HCT116 (cell line): Measurements from ENCODE around the gene KCNIP4. TPM values are rescaled to one million over a fixed set of nuclear protein-coding genes. Genes with fewer than 3 reads are reported as not detected.

Source experiments
- ATAC-seq: fragments of 200-7000 bp; cut with Tn5 transposase; 2 replicates; pipeline ENCODE4 v1.9.1; 2020; ENCODE audit warnings: mild to moderate bottlenecking, moderate library complexity
- BruUV-seq: library from RNA; stranded (reverse); fragments of 400-500 nt; replicated peaks from 2 replicates; lab custom pipeline; 2021; lab: Mats Ljungman, UMichigan
- CTCF ChIA-PET: fragments of 300-600 bp; sonication (Branson Sonifier 250); formaldehyde crosslinking; loops from one replicate; lab custom pipeline; 2021; ENCODE audit warnings: antibody characterized with exemption; lab: Charles Lee
- POLR2A ChIA-PET: fragments of 300-600, 350-600 bp; sonication (Branson Sonifier 250); formaldehyde crosslinking; loops from one replicate; lab custom pipeline; 2021; ENCODE audit warnings: antibody characterized with exemption; lab: Charles Lee
- RAD21 ChIA-PET, 2 experiments: fragments of 300-600 bp; sonication (Branson Sonifier 250); formaldehyde crosslinking; loops; one replicate each; lab custom pipeline; 2023; ENCODE audit warnings: low total read pairs in 2 of 2; ENCODE audit not compliant: uncharacterized antibody in 2 of 2, unreplicated experiment in 2 of 2, low non-redundant PET in 1 of 2; lab: Charles Lee
- DNase-seq: peaks from one replicate; pipeline ENCODE4 v3.0.0-alpha.2; 2010; ENCODE audit warnings: low read depth, low spot score
- H2AFZ ChIP-seq: fragments of 200-600 bp; shearing (Covaris generic), sonication (generic); 2 replicates; pipeline ENCODE4 v1.6.1; 2017; ENCODE audit warnings: low read depth, mixed run types, mixed read lengths, antibody characterized with exemption, low read length; ENCODE audit not compliant: poor library complexity, severe bottlenecking
- H3K27ac ChIP-seq: 2 replicates; pipeline ENCODE4 v1.5.1; 2012; ENCODE audit warnings: low read depth, low read length
- H3K27me3 ChIP-seq: fragments of 200-600 bp; sonication (generic); 2 replicates; pipeline ENCODE4 v1.6.1; 2016; ENCODE audit warnings: mixed run types, low read length, mixed read lengths; ENCODE audit not compliant: insufficient read depth
- H3K36me3 ChIP-seq, 2 experiments: fragments of 200-500 bp in 1 of 2; fragments of 200-600 bp in 1 of 2; sonication (Bioruptor generic) in 1 of 2; sonication (generic) in 1 of 2; 2 replicates each; pipeline versions ENCODE4 v1.5.1 to v1.6.1; 2014 to 2016; ENCODE audit warnings: low read length in 2 of 2, inconsistent platforms in 1 of 2, mixed read lengths in 1 of 2, mixed run types in 1 of 2; ENCODE audit not compliant: insufficient read depth in 2 of 2, control insufficient read depth in 1 of 2
- H3K4me1 ChIP-seq, 2 experiments: fragments of 200-600 bp in 1 of 2; sonication (generic) in 1 of 2; 2 replicates each; pipeline versions ENCODE4 v1.5.1 to v1.6.1; 2012 to 2017; ENCODE audit warnings: low read length in 2 of 2, inconsistent platforms in 1 of 2, mild to moderate bottlenecking in 1 of 2, mixed read lengths in 1 of 2, mixed run types in 1 of 2, moderate library complexity in 1 of 2; ENCODE audit not compliant: insufficient read depth in 2 of 2, control insufficient read depth in 1 of 2
- H3K4me2 ChIP-seq: fragments of 200-600 bp; sonication (generic); 2 replicates; pipeline ENCODE4 v1.6.1; 2017; ENCODE audit warnings: mixed run types, low read length, mixed read lengths
- H3K4me3 ChIP-seq, 2 experiments: fragments of 200-600 bp in 1 of 2; sonication (generic) in 1 of 2; replicated peaks in 1 of 2; 2 replicates each; pipeline ENCODE4 v1.5.1; 2011 to 2016; ENCODE audit warnings: low read length in 2 of 2, control low read depth in 1 of 2, low read depth in 1 of 2, mild to moderate bottlenecking in 1 of 2, mixed read lengths in 1 of 2, mixed run types in 1 of 2
- H3K79me2 ChIP-seq: fragments of 200-600 bp; sonication (generic); 2 replicates; pipeline ENCODE4 v1.6.1; 2017; ENCODE audit warnings: mild to moderate bottlenecking, mixed run types, low read length, moderate library complexity, mixed read lengths; ENCODE audit not compliant: insufficient read depth
- H3K9ac ChIP-seq: fragments of 200-600 bp; sonication (generic); 2 replicates; pipeline ENCODE4 v1.6.1; 2016; ENCODE audit warnings: low read length, mixed read lengths
- H3K9me2 ChIP-seq: fragments of 200-600 bp; sonication (generic), shearing (Covaris generic); 2 replicates; pipeline ENCODE4 v1.6.1; 2017; ENCODE audit warnings: mixed run types, mild to moderate bottlenecking, moderate library complexity; ENCODE audit not compliant: insufficient read depth
- H3K9me3 ChIP-seq, 2 experiments: fragments of 200-500 bp in 1 of 2; fragments of 200-600 bp in 1 of 2; sonication (Bioruptor generic) in 1 of 2; sonication (generic) in 1 of 2; 2 replicates each; pipeline ENCODE4 v1.6.1; 2014 to 2017; ENCODE audit warnings: low read length in 2 of 2, mixed read lengths in 2 of 2, inconsistent platforms in 1 of 2, low read depth in 1 of 2, mild to moderate bottlenecking in 1 of 2, mixed run types in 1 of 2, moderate library complexity in 1 of 2; ENCODE audit not compliant: control insufficient read depth in 1 of 2, insufficient read depth in 1 of 2
- H4K20me1 ChIP-seq: fragments of 200-600 bp; sonication (generic), shearing (Covaris generic); 2 replicates; pipeline ENCODE4 v1.6.1; 2017; ENCODE audit warnings: mixed run types, mild to moderate bottlenecking, moderate library complexity; ENCODE audit not compliant: insufficient read depth
- ATF3 ChIP-seq: IDR thresholded peaks from 2 replicates; pipeline ENCODE4 v1.6.1; 2012
- CBX3 ChIP-seq: IDR thresholded peaks from 2 replicates; pipeline ENCODE4 v1.6.1; 2012; ENCODE audit warnings: low read depth
- CEBPB ChIP-seq: IDR thresholded peaks from 2 replicates; pipeline ENCODE4 v1.6.1; 2012; ENCODE audit warnings: low read depth
- CTCF ChIP-seq, 3 experiments: fragments of 200-600 bp in 1 of 3; sonication (generic) in 1 of 3; IDR thresholded peaks in 2 of 3; conservative IDR thresholded peaks in 1 of 3; 2 replicates each; pipeline ENCODE4 v1.5.1; 2012 to 2017; ENCODE audit warnings: low read depth in 2 of 3, low read length in 2 of 3, antibody characterized with exemption in 1 of 3, borderline replicate concordance in 1 of 3, control low read depth in 1 of 3, mild to moderate bottlenecking in 1 of 3, mixed read lengths in 1 of 3, mixed run types in 1 of 3, moderate library complexity in 1 of 3; ENCODE audit not compliant: insufficient read depth in 1 of 3
- EGR1 ChIP-seq: IDR thresholded peaks from 2 replicates; pipeline ENCODE4 v1.6.1; 2012; ENCODE audit warnings: low read depth
- ELF1 ChIP-seq: IDR thresholded peaks from 2 replicates; pipeline ENCODE4 v1.6.1; 2012; ENCODE audit warnings: low read depth, borderline replicate concordance
- EZH2 ChIP-seq: fragments of 200-600 bp; sonication (generic); IDR thresholded peaks from 2 replicates; pipeline ENCODE4 v1.6.1; 2017; ENCODE audit warnings: antibody characterized with exemption, mixed run types
- JUND ChIP-seq: IDR thresholded peaks from 2 replicates; pipeline ENCODE4 v1.6.1; 2012
- MAX ChIP-seq: IDR thresholded peaks from 2 replicates; pipeline ENCODE4 v1.6.1; 2012
- POLR2A ChIP-seq: IDR thresholded peaks from 2 replicates; pipeline ENCODE4 v1.7.0; 2011; ENCODE audit warnings: borderline replicate concordance; ENCODE audit not compliant: insufficient read depth, insufficient read length; ENCODE audit errors: extremely low read depth
- RAD21 ChIP-seq: IDR thresholded peaks from 2 replicates; pipeline ENCODE4 v1.6.1; 2012; ENCODE audit warnings: low read depth, mild to moderate bottlenecking
- REST ChIP-seq: IDR thresholded peaks from 2 replicates; pipeline ENCODE4 v1.6.1; 2012; ENCODE audit warnings: low read depth
- SIN3A ChIP-seq: IDR thresholded peaks from 2 replicates; pipeline ENCODE4 v1.6.1; 2012; ENCODE audit warnings: low read depth
- SP1 ChIP-seq: IDR thresholded peaks from 2 replicates; pipeline ENCODE4 v1.6.1; 2012; ENCODE audit warnings: low read depth
- TCF7L2 ChIP-seq: IDR thresholded peaks from 2 replicates; pipeline ENCODE4 v1.7.0; 2011; ENCODE audit warnings: borderline replicate concordance, inconsistent platforms; ENCODE audit not compliant: insufficient read depth, insufficient read length; ENCODE audit errors: extremely low read depth
- YY1 ChIP-seq: IDR thresholded peaks from 2 replicates; pipeline ENCODE4 v1.6.1; 2011; ENCODE audit warnings: low read length, low read depth, moderate library complexity, mild to moderate bottlenecking; ENCODE audit not compliant: insufficient replicate concordance; ENCODE audit errors: extremely low read depth
- ZBTB33 ChIP-seq: IDR thresholded peaks from 2 replicates; pipeline ENCODE4 v1.6.1; 2011; ENCODE audit warnings: mild to moderate bottlenecking, low read length, moderate library complexity; ENCODE audit not compliant: insufficient replicate concordance; ENCODE audit errors: extremely low read depth
- ZFX ChIP-seq: fragments of 450-650 bp; IDR thresholded peaks from 2 replicates; pipeline ENCODE4 v1.6.1; 2017
- ZNF274 ChIP-seq: fragments of 200-500 bp; sonication (Bioruptor generic); IDR thresholded peaks from 2 replicates; pipeline ENCODE4 v1.6.1; 2014; ENCODE audit warnings: mild to moderate bottlenecking, low read depth, low read length, inconsistent platforms
- intact Hi-C: fragments of 100-400 bp; cut with micrococcal nuclease; formaldehyde crosslinking; loops from 2 replicates; pipeline ENCODE4 v1.10.0; 2022
- total RNA-seq: library from RNA; stranded (reverse); gene quantifications from one replicate; pipeline ENCODE4 v1.2.1, GENCODE V29; 2021; ENCODE audit not compliant: unreplicated experiment

KCNIP4 gene
- total RNA-seq, 1 experiment from 2014 or later, result not detected

- TF ChIP-seq RAD21, result no peak
- no peak for TF ChIP-seq ZNF274
- TF ChIP-seq, all 23 proteins: peak for 0
These were observed 1066.9 kb downstream of the KCNIP4 start (continued) for GRCh38 chr4:20881658-20882057.

- CTCF ChIA-PET, result no interaction called here
- ATAC-seq, result no peak
- TF ChIP-seq EGR1, result no peak
- TF ChIP-seq ZNF274, result no peak
- TF ChIP-seq CBX3, result no peak
- no peak for TF ChIP-seq REST
- TF ChIP-seq ZBTB33, result no peak
- TF ChIP-seq POLR2A, result no peak
- no peak for TF ChIP-seq SIN3A
- no peak for TF ChIP-seq JUND
- TF ChIP-seq CTCF (IDR thresholded peaks at IDR 0.05 in 2 of 3, conservative IDR thresholded peaks at IDR 0.05 in 1 of 3; ENCODE audit: borderline replicate concordance in 1 of 3, insufficient read depth in 1 of 3, low read depth in 2 of 3, low read length in 2 of 3), result no peak
- no peak for TF ChIP-seq EZH2
- TF ChIP-seq MAX, result no peak
- TF ChIP-seq ELF1, result no peak
- no peak for TF ChIP-seq TCF7L2
- no peak for TF ChIP-seq CEBPB
- TF ChIP-seq SP1, result no peak
- no peak for TF ChIP-seq ATF3
- no peak for TF ChIP-seq ZFX
- TF ChIP-seq YY1, result no peak
- no peak for TF ChIP-seq RAD21
These were observed 1069.8 kb downstream of the KCNIP4 start for GRCh38 chr4:20878806-20879205.

More at GRCh38 chr4:20878806-20879205, 1069.8 kb downstream of the KCNIP4 start:
- BruUV-seq, result no TSS peak
- no peak overlapping the region for H3K9ac ChIP-seq
- no peaks in the 10 kb centered on the region for H3K4me1 ChIP-seq
- H3K27me3 ChIP-seq, result no peaks in the 10 kb centered on the region
- POLR2A ChIA-PET, result no interaction called here
- no peak overlapping the region for H3K4me2 ChIP-seq
- H3K9me3 ChIP-seq, result no peaks in the 10 kb centered on the region
- H3K36me3 ChIP-seq, result no peaks in the 10 kb centered on the region
- H3K9me2 ChIP-seq, result no peaks in the 10 kb centered on the region
- H3K27ac ChIP-seq, result no peak overlapping the region
- no peak for DNase-seq
- H3K79me2 ChIP-seq, result no peaks in the 10 kb centered on the region
- H4K20me1 ChIP-seq, result no peaks in the 10 kb centered on the region
- no peak overlapping the region for H2AFZ ChIP-seq
- H3K4me3 ChIP-seq, result no peak overlapping the region
- intact Hi-C loops, result no loop called here
- RAD21 ChIA-PET, result no interaction called here
